GM12873 (cell line): Measurements from ENCODE around the gene CDC34.

Source experiments
- CTCF ChIP-seq: IDR thresholded peaks from 2 replicates; pipeline ENCODE4 v1.5.1; 2012; ENCODE audit warnings: low read depth, mild to moderate bottlenecking, moderate library complexity, low read length, control low read depth; ENCODE audit not compliant: insufficient read depth; ENCODE audit errors: missing control alignments

Gene CDC34

GRCh38 chr19:570937-571565 lies 39.5 kb downstream of the CDC34 start:
- TF ChIP-seq CTCF, result no peak

GRCh38 chr19:571566-571974 lies 40.0 kb downstream of the CDC34 start:
- TF ChIP-seq CTCF, result no peak

- TF ChIP-seq CTCF, result no peak
Measured at GRCh38 chr19:572140-572742, 40.7 kb downstream of the CDC34 start, which contains the start of gene BSG. TSS of gene BSG (plus strand) at chr19:572596. CDS start at chr19:572635, 39 bp downstream.

GRCh38 chr19:572743-573518 lies 41.4 kb downstream of the CDC34 start:
- no peak for TF ChIP-seq CTCF

- no peak for TF ChIP-seq CTCF
Measured at GRCh38 chr19:573519-573825, 41.9 kb downstream of the CDC34 start.

GRCh38 chr19:574658-575526 lies 43.3 kb downstream of the CDC34 start:
- TF ChIP-seq CTCF, result no peak
